HG03025 (cell line): ENCODE results near the gene CSK.

Experiments
- ATAC-seq: cut with Tn5 transposase; IDR thresholded peaks from one replicate; pipeline ENCODE4 v1.9.1; 2021; ENCODE audit warnings: mild to moderate bottlenecking, moderate library complexity; ENCODE audit not compliant: unreplicated experiment, low FRiP score

The CSK gene

GRCh38 chr15:74769463-74770025 lies 12.3 kb upstream of the CSK start:
- no peak for ATAC-seq

GRCh38 chr15:74770211-74770903 lies 11.5 kb upstream of the CSK start:
- no peak for ATAC-seq

- ATAC-seq: no peak
Observed at GRCh38 chr15:74773329-74773728, 8.6 kb upstream of the CSK start.

GRCh38 chr15:74773731-74774252 lies 8.1 kb upstream of the CSK start:
- ATAC-seq: no peak

GRCh38 chr15:74775132-74775562 lies 6.7 kb upstream of the CSK start:
- ATAC-seq: no peak

GRCh38 chr15:74775894-74776293 lies 6.0 kb upstream of the CSK start:
- ATAC-seq: no peak

- no peak for ATAC-seq
Observed at GRCh38 chr15:74776821-74777768, 4.8 kb upstream of the CSK start.

GRCh38 chr15:74777769-74778598 lies 3.9 kb upstream of the CSK start:
- no peak for ATAC-seq

GRCh38 chr15:74778599-74778970 lies 3.3 kb upstream of the CSK start:
- no peak for ATAC-seq

GRCh38 chr15:74779162-74779648 lies 2.7 kb upstream of the CSK start:
- ATAC-seq: no peak

- no peak for ATAC-seq
Observed at GRCh38 chr15:74780523-74781430, 1.1 kb upstream of the CSK start.

- ATAC-seq: peak; percentile 14
Observed at GRCh38 chr15:74782259-74783071, 585 bp downstream of the CSK start.

GRCh38 chr15:74783072-74783807 lies 1.4 kb downstream of the CSK start:
- no peak for ATAC-seq

GRCh38 chr15:74783808-74784175 lies 1.9 kb downstream of the CSK start:
- no peak for ATAC-seq

GRCh38 chr15:74784426-74785193 lies 2.7 kb downstream of the CSK start:
- ATAC-seq: no peak

GRCh38 chr15:74785194-74786032 lies 3.5 kb downstream of the CSK start:
- ATAC-seq: no peak
